ENCODE measurements around the gene GSKIP.
"Not testable (repeated sequence)": the region's sequence is repeated elsewhere in the genome, so short reads cannot be mapped to it uniquely, and the experiment has no call there.

GSKIP gene, protein sequence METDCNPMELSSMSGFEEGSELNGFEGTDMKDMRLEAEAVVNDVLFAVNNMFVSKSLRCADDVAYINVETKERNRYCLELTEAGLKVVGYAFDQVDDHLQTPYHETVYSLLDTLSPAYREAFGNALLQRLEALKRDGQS

DNA sequence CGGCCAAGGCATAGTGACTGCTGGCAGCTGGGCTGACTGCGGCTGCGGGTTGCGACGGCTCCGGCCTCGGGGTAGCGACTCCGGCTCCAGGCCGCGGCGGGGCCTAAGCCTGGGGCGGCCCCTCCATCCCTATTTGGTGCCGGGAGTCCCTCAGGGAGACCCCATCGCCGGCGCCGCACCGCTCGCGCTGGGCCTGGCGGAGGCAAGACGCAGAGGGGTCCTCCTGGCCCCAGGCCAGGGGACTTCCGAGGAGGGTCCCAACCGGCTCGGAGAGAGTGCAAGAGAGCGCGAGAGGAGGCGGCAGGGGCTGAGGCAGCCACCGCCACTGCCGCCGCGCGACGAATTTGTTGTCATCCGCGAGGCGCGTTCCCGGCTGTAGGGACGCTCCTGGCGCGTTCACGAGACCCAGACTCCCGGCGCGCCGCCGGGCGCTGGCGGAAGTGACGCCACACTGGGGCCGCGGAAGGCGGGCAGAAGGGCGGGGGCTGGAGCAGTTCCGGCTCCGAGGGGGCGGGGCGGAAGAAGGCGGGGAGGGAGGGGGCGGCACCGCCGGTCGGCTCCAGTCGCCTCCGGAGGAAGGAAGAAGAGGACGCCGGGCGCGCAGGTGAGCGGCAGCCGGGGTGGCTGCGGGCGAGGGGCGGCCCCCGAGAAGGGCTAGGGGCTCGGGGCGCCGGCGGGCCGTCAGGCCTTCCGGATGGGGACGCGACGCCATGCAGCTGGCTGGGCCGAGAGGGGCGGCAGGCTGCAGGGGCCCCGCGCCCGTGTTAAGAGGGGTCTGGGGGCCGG, at the start of gene GSKIP, which contains the start of gene ATG2B:
TSS of gene GSKIP (plus strand) at position 562 of the 786 bp plus-strand sequence. CDS start 18,722 bp downstream, outside the sequence.
TSS of gene ATG2B (minus strand) at position 377 of the 786 bp plus-strand sequence. CDS start at position 12, 365 bp downstream.
- DNase-seq (ENCODE audit: low read depth in 2 of 2), result peak; percentile 90 to 95

DNA sequence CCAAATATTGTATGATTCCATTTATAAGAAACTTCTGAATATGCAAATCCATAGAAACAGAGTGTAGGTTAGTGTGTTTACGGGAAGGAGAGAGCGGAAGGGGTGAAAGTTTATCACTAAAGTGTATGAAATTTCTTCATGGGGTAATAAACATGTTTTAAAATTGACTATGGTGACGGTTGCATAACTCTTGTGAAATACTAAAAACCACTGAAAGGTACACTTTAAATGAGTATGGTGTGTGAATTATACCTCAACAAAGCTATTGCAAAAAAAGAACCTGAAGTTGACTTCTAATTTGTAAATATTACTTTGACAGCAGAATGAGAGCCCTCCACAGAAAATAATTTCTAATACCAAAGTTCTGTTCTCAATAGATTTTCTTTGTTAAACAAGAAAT, 47.2 kb upstream of the GSKIP start:
- DNase-seq (ENCODE audit: low read depth in 2 of 2), result no peak

DNA sequence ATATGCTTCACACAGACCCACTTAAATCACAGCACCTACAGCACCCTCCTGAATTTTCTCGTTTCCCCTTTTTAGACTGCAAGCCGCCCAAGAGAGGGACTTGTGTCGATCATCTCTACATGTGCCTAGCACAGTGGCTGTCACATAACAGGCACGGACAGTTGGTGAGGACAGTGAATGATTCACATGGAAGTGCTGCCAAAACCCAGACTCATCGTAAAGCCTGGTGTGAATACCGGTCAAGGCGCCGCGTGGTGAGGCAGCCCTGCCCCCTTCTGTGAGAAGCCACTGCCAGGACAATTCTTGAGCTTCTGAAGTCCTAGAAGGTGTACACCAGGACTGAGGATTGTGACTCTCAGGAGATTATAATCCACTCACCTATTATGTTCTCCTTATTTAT, 44.5 kb upstream of the GSKIP start:
- DNase-seq (ENCODE audit: low read depth in 2 of 2), result no peak

DNA sequence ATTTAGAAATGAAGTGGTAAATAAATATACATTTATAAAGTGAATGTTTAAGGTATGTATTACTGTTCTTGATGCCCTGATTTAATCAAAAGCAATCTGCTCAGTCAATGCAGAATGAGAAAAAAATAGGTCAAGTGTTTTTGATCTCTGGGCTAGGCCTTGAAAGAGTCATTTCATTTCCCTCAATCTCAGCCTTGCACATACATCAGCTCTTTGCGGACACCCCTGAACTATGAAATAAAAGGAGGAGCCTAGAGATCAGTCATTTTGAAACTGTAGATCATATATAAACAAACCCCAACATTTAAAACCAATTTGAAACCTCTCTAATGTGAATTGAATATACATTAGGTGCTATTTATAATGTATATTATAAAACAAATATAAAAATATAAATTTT, 42.7 kb upstream of the GSKIP start:
- DNase-seq (ENCODE audit: low read depth in 2 of 2), result no peak

DNA sequence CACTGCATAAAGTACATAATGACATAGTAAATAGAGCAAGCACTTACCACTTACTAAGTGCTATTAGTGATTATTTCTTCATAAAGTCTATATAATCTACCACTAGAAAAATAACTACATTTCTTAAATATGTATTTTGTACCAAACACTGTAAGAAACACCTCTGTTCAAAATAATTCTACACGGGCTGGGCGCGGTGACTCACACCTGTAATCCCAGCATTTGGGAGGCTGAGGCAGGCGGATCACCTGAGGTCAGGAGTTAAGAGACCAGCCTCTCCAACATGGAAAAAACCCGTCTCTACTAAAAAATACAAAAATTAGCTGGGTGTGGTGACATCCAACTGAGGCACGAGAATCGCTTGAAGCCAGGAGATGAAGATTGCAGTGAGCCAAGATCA, 39.1 kb upstream of the GSKIP start:
- DNase-seq (ENCODE audit: low read depth in 2 of 2), result no peak

DNA sequence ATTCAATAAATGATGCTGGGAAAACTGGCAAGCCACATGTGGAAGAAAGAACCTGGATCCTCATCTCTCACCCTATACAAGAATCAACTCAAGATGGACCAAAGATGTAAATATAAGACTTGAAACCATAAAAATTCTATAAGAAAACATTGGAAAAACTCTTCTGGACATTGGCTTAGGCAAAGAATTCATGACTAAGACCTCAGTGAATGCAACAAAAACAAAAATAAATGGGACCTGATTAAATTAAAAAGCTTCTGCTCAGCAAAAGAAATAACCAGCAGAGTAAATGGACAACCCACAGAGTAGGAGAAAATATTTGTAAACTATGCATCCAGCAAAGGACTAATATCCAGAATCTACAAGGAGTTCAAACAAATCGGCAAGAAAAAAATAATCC, 24.8 kb upstream of the GSKIP start:
- no peak for DNase-seq (ENCODE audit: low read depth in 2 of 2)

DNA sequence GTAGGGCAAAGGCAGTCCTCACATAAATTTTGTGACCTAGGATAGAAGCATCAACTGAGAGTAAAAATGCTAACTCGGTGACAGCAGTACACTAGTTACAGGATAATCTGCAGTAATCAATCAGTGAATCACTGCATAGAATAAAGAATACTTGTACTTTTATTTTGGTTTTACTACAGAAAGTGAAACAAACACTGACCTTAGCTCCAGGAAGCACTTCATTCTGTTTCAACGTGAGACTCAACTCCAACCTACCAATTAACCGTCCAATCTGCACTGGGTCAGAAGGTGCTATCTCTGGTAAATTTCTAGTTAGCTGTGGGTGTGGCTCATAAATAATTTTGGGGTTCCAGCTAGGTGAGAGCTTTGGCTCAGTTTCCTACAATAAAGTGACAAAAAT, 22.0 kb upstream of the GSKIP start:
- no peak for DNase-seq (ENCODE audit: low read depth in 2 of 2)

DNA sequence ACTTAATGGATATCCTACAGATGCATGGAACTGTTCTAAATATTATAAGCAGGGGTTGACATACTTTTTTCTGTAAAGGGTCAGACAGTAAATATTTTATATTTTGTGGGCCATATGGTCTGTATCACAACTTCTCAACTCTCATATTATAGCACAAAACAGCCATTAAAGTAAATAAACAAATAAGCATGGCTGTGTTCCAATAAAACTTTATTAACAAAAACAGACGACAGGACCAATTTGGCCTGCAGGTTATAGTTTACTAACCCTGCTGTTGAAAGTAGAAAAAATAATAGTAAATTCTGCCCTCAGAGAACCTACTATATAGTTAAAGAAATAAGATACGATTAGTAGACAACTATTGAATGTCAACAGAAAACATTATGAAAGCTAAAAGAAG, 17.7 kb upstream of the GSKIP start:
- DNase-seq (ENCODE audit: low read depth in 2 of 2), result no peak

DNA sequence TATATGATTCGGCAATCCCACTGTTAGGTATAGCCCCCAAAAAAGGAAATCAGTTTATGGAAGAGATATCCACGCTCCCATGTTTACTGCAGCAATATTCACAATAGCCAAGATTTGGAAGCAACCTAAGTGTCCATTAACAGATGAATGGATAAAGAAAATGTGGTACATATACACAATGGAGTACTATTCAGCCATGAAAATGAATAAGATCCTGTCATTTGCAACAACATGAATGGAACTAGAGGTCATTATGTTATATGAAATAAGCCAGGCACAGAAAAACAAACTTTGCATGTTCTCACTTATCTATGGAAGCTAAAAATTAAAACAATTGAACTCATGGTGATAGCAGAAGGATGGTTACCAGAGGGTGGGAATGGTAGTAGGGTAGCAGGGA, 15.4 kb upstream of the GSKIP start:
- not testable (repeated sequence) for DNase-seq (ENCODE audit: low read depth in 2 of 2)

DNA sequence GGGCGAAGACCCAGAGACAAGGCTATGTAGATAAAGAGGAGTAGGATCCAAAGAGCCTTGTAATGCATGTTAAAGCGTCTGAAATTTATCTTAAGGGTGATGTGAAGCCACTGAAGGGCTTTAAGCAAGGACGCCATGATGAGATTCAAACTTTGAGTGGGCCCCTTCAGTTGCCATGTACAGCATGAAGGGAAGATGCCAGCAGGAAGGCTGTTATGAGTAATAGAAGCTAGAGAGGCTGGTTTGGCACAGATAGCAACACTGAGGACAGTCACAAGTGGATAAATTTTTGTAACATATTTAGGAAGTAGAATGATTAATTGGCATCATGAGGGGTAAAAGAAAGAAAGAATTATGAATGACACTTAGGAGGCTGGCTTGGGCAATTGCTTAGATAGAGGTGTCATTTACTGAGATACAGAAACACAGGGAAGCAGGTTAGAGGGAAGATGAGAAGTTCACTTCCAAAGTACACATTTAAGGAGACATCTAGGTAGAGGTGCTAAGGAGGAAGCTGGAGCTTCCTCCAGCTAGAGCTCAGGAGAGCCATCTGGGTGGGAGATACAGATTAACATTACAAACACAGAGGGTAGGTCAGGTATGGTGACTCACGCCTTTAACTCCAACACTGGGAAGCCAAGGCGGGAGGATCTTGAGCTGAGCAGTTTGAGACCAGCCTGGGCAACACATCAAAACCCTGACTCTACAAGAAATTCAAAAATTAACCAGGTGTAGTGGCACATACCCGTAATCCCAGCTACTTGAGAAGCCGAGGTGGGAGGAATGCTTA, 13.8 kb upstream of the GSKIP start:
- DNase-seq (ENCODE audit: low read depth in 2 of 2), result no peak

DNA sequence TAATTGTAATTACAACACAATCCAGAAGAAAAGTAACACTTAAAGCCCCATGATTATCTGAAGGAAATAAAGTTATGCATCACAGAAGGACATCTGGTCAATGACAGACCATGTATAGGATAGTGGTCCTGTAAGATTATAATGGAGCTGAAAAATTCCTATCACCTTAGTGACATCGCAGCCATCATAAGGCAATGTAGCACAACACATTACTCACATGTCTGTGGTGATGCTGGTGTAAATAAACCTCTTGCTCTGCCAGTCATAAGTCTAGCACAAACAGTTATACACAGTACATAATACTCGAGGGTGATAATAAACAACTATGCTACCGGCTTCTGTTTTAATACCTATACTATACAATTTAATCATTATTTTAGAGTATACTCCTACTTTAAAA, 11.3 kb upstream of the GSKIP start:
- no peak for DNase-seq (ENCODE audit: low read depth in 2 of 2)

DNA sequence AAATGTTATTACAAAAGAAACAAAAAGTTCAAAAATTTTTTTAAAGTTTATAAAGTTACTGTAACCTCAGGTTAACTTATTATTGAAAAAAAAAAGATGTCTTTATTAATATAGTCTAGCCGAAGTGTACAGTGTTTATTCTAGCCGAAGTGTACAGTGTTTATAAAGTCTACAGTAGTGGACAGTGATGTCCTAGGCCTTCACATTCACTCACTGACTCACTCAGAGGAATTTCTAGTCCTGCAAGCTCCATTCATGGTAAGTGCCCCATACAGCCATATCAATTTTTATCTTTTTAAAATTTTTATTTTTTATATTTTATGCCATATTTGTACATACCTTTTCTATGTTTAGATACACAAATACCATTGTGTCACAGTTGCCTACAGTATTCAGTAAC, 10.6 kb upstream of the GSKIP start:
- no peak for DNase-seq (ENCODE audit: low read depth in 2 of 2)

DNA sequence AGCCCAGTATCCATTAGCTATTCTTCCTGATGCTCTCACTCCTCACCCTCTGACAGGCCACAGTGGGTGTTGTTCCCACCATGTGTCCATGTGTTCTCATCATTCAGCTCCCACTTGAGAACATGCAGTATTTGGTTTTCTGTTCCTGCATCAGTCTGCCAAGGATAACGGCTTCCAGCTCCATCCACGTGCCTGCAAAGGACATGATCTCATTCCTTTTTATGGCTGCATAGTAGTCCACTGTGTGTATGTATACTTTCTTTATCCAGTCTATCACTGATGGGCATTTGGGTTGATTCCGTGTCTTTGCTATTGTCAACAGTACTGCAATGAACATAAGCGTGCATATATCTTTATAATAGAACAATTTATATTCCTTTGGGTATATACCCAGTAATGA, 9.1 kb upstream of the GSKIP start:
- DNase-seq (ENCODE audit: low read depth in 2 of 2), result no peak

DNA sequence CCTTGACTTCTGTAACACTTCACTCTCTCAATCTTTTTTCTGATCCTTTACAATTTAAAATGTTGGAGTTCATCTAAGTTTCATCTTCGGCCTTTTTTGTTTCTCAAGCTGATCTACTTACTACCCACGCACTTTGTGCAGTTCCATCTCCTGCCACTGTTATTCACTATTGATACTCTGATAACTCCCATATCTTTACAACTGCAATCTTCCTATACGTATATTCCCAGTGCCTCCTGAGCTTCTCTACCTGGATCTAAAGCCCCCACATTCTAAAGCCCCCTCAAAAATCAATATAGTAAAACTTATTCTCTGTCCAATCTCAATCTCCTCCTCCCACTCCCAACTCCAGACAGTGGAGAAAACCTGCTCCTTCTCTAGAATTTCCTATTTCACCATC, 6.1 kb upstream of the GSKIP start:
- no peak for DNase-seq (ENCODE audit: low read depth in 2 of 2)

DNA sequence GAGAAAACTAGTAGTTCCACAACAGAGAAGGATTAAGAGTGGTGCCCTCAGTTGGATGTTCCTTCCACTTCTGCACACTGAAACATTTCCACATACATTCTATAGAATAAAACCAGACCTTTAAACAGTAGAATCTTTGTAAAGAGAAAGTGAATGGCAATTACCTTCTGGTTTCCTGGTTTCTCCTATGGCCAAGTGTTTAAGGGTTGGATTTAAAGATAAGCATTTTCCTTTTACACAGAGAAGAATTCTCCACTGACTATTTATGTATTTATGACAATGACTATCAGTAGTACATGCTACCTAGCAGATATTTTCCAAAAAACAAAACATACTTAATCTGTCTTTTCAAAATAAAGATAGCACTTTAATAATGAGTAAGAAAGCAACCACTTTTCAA, 3.4 kb upstream of the GSKIP start:
- DNase-seq (ENCODE audit: low read depth in 2 of 2), result no peak

DNA sequence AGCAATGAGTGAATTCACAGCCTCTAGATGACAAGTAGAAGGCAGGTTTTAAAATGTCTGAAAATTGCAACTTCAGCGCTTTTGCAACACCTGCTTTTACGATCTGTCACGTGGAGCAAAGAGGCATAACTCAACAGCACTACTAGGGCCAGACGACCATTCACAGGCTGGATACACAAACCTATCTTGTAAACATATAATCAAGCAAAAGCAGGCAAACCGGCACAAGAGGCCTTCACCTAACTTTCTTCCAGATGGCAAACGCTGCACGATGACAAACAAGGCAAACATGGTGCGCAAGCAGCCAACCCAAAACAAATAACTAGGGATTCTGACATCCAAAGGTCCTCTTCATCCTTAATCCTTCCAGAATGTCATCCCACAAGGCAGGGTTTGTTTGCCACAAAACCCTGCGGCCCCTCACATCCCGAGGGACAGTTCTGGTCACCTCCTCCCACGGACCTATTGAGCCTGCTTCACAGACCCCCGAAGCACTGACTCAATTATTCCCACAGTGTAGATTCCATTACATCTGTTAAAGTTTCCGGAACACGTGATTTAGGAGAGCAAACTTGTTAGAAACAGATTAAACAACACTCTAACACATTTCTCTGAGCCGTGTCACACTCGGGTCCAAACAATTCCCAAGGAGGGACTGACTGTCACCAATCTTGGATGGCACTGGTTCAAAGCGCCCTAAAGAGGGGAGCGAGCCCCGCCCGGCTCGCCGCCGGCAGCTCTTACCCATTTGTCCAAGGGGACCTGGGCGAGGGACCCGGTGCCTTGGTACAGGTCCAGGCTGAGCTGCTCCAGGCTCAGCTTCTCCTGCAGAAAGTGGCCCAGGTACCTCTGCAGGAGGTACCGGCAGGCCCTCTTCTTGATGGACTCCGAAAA, 1.0 kb upstream of the GSKIP start:
- DNase-seq (ENCODE audit: low read depth in 2 of 2), result peak; percentile 11 to 31

DNA sequence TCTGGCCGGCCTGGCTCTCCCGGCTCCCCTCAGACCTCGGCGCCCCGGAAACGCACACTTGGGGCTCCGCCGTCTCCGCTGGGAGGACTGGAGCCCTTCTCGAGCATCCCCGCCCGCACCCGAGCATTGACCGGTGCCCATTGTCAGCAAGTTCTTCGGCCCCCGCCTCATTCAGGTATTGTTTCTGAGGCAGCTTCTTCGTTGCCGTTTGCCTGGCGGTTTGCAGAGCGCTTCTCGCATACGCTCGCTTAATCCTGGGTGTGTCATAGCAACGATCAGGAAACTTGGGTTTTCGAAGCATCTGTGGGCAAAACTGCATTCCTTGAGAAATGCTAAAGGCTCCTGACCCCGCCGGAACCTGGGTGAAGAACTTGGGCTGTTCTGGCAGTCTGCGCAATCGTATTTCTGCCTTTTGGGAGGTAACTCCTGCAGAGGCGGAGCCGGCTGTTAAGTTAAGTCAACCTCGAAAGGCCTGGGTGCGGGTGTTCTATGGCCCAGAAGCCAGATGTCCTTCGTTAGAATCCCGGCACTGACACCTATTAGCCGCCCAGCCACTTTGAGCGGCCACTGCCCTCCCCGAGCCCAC, 518 bp downstream of the GSKIP start:
- peak; percentile 3 to 12 for DNase-seq (ENCODE audit: low read depth in 2 of 2)

DNA sequence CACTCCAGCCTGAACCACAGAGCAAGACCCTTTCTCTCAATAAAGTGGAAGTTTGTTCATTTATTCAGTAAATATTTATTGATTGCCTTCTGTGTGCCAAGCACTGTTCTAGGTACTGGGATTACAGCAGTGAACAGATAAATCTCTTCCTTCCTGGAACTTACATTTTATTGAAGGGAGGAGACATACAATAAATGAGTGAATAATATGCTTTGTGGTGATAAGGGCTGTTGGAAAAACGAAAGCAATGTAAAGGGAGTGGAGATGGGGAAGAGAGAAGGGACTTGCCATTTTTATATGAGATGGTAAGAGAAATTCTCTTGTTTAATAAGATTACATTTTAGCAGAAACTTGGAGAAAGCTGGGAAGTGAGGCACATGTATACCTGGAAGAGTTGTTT, 1.6 kb downstream of the GSKIP start:
- DNase-seq (ENCODE audit: low read depth in 2 of 2), result no peak

DNA sequence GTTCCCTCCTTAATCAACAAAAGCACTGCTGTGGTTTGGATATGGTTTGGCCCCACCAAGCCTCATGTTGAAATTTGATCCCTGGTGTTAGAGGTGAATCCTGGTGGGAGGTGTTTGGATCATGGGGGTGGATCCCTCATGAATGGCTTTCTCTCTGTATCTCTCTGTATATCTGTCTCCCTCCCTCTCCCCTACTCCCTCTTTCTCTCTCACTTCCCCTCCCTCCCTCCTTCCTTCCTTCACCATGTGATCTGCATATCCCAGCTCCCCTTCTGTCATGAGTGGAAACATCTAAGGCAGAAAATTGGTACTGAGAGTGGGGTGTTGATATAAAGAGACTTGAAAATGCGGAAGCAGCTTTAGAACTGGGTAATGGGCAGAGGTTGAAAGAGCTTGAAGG, 5.2 kb downstream of the GSKIP start:
- no peak for DNase-seq (ENCODE audit: low read depth in 2 of 2)

DNA sequence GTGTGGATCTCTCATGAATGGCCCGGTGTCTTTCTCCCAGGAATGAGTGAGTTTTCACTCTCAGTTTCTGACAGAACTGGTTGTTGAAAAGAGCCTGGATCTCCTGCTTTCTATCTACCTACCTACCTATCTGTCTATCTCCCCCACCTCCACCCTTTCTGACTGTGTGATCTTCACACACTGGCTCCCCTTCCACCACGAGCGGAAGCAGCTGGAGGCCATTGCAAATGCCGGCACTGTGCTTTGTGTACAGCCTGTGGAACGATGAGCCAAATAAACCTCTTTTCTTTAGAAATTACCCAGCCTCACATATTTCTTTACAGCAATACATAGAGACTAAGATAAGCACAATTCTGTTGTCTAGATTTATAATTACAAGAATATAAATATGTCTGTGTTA, 7.2 kb downstream of the GSKIP start:
- no peak for DNase-seq (ENCODE audit: low read depth in 2 of 2)

DNA sequence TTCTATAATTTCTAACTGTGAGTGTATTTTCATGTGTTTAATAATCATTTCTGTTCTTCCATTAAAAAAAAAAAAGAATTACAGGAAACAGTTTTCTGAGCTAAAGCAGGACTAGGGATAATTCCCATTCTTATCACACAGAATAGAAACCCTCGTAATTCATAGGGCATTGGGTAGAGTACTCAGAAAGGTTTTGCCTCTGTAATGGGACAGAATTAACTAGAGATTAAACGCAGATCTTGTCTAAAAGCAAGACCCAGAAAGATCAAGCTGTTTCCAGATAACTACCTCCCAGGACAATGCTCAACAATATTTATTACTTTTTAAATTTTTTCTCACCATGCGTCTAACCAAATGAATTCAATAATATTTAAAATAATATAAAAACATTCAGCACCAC, 10.2 kb downstream of the GSKIP start:
- no peak for DNase-seq (ENCODE audit: low read depth in 2 of 2)
